ENCODE data around the gene PPP1R12B.
"Not testable (repeated sequence)": the region's sequence is repeated elsewhere in the genome, so short reads cannot be mapped to it uniquely, and the experiment has no call there.

PPP1R12B gene

DNA sequence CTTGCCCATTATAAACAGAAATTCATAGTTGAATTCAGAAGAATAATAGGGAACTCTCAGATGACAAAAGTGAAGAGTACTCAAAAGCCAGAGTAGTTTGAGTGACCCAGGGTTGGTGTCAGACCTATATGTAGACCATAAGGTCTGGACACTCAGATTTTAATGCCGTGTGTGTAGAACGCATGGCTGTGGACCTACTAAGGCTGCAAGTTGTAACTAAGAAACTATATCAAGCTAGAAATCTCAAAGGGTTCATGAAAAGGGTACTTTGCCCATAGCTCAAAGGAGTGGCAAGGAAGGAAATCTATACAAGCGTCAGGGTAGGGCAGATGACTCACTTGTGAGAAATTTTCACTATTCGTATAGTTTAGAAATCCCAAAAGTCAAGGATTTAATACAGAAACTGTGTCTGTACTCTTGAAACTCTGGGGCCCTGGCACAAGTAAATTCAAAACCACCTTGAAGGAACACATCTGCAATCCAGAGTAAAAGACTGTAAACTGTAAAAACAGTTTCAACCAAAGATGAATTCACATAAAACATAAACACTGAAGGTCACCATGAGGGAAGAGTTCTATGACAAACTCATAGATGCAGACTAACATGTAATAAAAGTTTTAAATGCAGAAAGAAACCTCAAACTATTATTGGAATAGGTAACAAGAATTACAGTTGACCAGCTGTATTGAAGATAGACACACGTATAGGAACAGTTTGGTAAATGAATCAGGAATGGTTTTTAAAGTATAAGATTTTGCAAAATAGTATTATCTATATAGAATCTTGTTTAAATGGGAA lies 108.1 kb downstream of the PPP1R12B start:
- DNase-seq: not testable (repeated sequence)

DNA sequence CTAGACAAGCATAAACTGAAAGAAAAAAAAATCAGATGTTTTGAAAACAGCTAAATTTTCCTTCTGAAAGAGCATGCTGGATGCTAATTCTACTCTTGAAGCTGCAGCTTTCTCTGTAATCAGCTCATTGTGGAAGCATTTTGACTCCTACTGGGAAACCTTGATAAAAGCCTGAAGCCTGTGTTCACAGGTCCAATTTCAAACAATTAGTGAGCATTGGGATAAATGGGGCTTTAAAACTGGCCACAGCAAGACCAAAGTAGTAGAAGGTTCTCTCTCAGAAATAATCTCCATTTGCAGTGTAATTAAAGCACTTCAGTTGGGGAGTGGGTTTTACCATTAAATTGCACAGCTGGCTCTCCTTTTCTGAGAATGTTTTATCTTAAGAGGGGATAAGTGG lies 110.2 kb downstream of the PPP1R12B start:
- not testable (repeated sequence) for DNase-seq

DNA sequence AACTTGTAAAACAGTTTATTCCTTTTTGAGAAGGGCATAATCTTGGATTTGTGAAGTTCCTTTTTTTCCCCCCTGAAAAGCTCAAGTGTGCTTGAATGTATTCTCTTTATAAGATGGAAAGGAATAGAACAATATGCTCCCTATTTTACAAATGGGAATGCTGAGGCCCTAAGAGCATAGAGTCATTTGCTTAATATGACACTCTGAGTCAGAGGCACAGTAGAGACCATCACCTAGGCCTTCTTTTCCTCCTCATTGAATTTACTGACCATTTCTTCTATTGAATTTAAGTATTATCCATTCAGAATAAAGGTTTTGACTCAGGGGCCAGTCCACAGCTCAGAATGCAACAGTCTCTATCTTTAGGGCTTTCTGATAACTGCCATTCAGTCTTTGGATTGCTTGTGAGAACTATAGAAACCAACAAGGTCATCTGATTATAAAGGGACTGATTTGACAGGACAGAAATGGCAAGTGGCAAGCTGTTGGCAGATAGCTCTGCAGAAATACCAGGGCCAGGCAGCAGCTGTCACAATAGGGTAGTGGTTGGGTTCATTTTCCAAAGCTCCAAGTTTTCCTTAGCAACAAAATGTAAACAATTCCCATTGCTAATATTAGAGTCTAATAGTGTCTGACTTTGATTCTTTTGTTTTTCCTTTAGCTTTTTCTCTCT lies 111.1 kb downstream of the PPP1R12B start:
- DNase-seq: not testable (repeated sequence)

DNA sequence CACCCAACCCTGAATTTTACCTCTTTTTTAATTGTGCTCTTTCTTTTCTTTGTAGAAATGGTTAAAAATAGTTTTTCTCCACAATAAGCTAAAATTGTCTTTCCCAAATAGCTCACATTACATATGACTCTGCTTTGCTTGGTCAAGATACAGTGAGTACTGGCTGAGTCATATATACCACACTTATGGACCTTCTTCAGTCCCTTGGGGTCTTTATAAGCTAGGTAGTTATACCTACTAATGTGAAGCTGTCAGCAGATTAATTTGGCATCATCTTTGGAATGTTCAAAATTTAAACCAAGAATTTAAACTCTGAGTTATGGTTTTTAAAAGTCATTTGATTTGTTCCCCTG lies 111.6 kb downstream of the PPP1R12B start:
- DNase-seq: not testable (repeated sequence)

DNA sequence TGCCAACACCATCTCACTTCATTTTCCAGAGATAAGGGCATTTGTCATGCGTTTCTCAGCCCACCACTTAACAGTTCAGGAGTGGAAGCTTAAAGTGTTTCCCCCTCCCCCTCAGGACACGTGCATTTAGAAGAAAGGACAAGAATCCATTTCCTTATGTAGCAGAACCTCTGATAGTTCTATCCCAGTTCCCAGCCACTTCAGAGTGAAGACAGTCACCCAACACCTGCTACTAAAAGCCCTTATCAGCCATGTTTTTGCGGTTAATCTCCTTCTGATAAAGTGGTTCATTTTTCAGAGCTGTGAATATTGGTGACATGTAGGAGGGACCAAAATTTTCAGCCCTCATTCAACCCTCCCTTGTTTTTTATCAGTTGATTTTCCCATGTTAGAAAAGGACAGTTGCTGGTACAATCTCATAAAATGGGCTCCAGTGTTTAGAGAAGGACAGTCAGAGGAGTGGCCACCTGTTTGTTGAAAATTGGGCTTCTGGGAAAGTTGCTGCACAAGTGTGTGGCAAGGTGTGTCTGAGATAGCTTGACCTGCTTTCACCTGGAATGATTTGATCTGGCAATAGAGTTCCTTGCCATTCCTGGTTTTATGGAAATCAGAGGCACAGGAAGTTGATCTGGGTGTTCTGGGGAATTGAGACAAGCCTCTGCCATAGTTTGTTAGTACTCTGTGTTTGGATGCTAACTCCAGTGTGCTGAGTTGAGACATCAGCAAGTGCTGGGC lies 114.0 kb downstream of the PPP1R12B start:
- DNase-seq: no peak

DNA sequence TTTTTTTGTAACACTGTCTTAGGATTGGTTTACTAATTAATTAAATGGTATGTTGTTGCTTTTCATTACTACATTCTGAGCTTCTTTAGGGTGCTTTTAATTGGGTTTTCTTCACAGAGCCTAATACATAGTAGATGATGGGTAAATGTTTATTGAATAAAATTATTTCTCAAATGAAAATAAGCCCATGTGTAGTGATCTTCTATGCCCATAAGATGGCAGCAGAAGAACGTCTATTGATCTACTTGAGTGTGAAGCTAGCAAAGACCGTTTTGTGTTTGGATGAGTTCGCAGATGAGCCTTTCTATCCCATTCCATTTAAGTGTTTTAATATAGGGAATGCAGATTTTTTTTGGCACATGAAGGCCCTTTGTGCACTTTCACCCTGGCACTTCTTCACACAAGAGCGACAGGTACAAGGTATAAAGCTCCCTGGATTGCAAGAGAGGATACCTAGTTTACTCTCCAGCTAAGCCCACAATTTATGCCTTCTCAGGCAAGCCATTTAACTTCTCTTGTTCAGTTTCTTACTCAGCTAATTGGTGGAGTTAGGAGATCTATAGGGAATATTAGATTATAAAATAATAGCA lies 115.7 kb downstream of the PPP1R12B start:
- peak; percentile 12 for DNase-seq

DNA sequence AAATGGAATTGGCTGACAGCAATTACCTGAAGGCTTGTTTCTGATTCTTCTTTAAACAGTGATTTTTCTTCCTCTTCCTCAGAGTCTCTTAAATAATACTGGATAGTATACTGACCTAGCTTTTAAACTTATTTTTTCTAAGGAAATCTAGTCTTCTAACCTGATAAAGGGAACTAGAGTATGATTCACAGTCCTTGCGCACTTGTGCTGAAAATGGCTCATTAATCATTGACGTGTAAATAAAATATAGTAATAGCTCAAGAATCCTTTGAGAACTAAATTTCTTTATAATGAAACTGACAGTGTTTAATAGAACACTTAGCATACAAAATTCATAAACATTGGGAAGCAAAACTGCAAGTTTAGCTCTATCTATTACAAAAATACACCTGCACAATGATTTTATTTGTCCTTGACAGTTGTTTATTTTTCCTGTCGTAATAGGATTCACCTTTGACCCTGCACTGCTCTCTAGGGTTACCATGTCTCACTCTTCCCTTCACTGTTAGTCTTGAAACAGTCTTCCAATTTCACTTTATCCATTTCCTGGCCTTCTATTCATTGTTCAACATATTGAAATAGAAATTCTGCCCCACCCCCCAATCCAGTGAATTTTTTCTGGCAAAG lies 117.3 kb downstream of the PPP1R12B start:
- DNase-seq: not testable (repeated sequence)

DNA sequence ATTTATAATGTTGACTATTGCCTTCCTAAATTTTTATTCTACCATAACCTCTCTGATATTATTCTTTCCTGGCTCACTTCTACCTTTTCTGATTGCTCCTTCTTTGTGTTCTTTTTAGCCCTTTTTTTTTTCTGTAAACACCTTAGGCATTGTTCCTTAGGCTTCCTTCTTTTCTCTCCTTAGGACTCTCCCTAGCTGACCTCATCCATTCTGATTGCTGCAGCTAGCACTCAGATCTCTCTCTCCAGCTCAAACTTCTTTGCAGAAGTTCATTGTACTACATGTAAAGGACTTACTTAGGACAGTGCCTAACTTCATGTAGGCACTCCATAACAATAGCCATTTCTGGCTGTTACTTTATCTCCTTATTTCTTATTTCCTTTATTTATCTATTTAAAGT lies 117.8 kb downstream of the PPP1R12B start:
- DNase-seq: not testable (repeated sequence)

DNA sequence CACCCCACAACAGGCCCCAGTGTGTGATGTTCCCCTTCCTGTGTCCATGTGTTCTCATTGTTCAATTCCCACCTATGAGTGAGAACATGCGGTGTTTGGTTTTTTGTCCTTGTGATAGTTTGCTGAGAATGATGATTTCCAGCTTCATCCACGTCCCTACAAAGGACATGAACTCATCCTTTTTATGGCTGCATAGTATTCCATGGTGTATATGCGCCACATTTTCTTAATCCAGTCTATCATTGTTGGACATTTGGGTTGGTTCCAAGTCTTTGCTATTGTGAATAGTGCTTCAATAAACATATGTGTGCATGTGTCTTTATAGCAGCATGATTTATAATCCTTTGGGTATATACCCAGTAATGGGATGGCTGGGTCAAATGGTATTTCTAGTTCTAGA lies 118.9 kb downstream of the PPP1R12B start:
- not testable (repeated sequence) for DNase-seq

DNA sequence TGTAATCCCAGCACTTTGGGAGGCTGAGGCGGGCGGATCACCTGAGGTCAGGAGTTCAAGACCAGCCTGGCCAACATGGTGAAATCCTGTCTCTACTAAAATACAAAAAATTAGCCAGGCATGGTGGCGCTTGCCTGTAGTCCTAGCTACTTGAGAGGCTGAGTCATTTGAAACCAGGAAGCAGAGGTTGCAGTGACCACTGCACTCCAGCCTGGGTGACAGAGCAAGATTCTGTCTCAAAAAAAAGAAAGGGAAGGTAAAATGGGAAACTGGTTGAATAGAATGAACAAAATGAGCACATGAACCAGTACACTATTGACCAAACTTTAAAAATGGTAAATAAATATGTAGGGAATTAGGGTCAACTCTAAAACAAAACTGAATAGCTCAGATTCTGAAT lies 120.2 kb downstream of the PPP1R12B start:
- not testable (repeated sequence) for DNase-seq

DNA sequence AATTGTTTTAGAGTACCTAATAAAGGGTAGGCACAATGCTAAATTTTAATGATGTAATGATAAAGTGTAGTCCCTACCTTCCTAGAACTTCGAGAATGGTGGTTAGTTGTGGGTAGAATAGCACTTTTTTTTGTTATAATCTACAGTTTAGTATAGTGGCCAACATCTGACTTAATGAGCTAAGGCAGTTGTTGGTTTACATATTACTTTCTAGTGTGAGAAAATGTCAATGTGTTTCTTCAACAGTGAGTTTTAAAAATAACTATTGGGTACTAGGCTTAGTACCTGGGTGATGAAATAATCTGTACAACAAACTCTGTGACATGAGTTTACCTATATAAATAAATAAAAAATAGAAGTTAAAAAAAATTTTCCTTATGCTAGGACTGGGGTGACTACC lies 120.6 kb downstream of the PPP1R12B start:
- DNase-seq: not testable (repeated sequence)

DNA sequence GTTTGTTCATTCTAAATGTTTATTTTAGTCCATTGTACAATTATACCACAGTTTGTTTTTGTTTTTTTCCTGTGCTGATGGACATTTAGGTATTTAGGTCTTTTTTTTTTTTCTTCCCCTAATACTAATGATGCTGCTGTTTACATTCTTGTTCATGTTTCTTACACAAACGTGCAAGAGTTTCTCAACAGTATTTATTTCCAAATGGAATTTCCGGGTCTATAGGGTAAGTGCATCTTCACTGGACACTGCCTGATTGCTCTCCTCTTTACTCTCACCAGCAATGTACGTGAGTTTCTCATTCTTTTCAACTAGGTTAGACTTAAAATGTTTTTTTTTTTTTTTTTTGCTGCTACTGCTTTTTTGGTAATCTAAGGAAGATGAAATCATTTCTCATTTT lies 122.7 kb downstream of the PPP1R12B start:
- DNase-seq: no peak

DNA sequence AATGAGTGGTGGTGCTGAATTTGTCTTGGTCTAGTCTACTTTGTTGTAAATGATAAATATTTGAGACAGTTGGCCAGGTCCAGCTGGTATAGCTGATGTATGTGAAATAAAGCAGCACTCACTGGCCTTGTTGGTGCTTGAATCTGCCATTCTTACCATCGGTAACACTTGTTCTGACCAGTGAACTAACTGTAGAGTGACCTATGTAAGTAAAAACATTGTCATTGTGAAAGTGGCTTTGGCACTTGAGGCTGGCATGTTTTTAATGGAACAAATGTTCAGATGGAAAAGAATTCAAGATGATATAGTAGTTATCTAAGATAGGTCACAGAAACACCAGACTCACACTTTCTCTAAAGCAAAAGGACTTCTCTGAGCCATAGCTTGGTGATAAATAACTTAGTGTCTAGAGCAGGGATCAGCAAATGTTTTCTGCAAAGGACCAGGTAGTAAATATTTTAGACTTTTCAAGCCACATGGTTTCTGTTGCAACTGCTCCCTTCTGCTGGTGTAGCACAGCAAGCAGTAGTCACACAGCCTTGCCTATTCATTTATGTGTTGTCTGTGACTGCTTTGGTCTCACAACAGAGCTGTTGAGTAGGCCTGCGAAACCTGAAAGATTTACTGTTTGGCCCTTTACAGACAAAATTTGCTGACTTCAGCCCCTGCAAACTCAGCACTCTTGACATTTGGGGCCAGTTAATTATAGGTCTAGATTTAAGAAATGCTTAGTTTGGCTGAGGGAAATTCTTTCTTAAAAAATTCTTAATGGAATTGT lies 124.0 kb downstream of the PPP1R12B start:
- not testable (repeated sequence) for DNase-seq

DNA sequence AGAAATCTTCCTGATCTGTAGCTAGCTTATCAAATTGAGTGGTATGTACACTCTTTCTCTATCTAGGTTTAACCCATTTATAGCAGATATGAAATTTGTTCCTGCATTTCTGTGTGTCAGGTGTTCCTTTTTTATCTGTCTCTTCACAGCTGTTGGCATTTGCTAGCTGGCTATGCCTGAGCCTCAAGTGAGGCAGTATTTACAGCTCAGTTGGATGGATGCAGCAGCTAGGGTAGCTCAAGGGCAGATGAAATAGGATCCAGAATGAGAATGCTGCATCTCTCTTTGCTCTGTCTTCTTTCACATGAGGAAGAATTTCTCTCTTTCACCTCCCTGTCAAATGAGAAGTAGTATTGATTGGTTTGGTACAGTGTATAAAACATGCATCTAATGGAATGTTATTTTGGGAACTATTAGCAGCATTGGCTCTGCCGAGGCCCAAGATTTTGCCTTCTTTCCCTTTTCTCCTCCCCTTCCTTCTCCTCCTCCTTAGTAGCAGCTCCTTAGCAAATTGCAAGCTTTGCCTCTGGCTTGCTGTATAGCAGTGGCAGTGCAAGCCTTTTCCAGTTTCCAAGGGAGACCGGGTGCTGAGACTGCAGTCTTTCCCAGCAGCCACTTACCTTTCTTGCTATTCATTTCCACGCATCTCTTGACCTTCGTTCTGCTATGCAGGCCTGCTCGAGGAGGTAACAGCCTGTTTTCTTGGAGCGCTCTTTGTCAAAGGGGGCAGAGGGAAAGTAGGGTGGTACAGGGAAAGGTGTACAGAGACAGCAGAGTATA lies 125.0 kb downstream of the PPP1R12B start:
- DNase-seq: not testable (repeated sequence)

DNA sequence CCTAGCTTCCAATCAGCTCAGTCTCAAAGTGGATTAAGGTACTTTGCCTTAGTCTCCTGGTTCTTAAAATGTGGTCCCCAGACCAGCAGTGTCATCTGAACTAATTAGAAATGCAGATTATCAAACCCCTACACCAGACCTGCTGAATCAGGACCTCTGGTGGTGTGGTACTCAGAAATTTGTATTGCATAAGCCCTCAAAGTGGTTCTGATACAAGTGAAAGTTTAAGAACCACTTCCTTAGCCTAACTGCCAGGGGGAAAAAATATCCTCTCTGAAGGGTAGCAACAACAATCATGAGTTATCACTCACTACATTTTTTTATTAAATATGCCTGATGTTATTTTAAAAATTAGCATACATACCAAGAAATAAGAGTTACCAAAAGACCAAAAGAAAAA lies 131.2 kb downstream of the PPP1R12B start:
- DNase-seq: not testable (repeated sequence)

DNA sequence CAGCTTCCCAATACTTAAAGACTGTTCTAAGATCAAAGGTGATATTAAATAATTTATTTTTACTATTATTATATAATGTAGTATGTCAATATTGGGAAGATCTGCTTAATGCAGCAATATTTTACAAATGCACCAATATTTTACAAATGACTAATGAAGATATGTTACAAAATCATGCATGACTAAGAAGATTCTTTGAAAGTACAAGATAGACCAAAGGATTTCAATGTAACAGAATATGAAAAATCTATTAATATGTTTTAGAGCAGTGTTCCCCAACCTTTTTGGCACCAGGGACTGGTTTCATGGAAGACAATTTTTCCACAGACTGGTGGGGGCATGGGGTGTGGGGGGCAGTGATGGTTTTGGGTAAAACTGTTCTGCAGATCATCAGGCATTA lies 132.1 kb downstream of the PPP1R12B start:
- DNase-seq: not testable (repeated sequence)

DNA sequence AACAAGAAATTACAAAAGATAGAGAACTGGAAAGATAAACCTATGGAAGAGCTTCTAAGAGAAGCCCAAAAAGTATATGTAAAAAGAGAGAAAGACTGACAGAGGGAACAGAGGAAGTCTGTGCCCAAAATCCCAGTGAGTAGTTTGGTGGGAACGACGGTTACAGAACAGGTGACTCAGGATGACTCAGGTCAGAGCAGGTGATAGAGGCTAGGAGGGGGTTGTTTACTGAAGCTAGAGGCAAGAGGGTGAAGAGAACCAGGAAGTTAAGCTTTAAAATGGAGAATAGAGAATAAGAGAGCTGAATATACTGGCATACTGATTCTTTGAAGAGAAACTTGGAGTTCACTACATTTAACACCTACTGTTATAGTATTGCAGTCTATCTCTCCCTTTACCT lies 134.9 kb downstream of the PPP1R12B start:
- not testable (repeated sequence) for DNase-seq

DNA sequence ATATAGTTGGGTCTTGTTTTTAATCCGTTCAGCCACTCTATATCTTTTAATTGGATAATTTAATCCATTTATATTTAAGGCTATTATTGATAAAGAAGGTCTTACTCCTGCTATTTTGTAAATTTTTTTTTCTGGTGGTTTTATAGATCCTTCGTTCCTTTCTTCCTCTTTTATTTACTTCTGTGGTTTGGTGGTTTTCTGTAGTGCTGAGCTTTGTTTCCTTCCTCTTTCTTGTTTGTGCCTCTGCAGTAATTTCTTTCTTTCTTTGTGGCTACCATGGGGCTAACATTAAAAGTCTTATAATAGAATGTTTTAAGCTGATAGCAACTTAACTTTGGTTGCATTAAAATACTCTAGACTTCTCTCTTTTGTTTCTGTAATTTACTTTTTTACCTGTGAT lies 135.5 kb downstream of the PPP1R12B start:
- not testable (repeated sequence) for DNase-seq

DNA sequence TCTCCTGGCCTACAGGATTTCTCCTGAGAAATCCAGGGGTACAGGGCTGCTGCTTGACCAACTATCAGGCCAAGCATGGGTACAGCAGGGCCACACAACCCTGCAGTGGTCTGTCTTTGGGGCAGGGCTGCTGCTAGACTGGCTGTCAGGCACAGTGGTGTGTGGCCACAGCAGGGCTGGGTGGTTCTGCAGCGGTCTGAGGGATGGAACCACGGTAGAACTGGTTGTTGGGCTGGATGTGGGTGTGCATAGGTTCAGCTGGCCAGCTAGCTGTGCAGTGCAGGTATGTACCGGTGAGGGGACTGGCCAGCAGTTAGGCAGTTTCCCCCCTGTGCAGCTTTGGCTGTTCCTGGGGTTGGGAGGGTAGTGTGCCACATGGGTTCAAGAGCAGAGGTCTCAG lies 136.3 kb downstream of the PPP1R12B start:
- DNase-seq: not testable (repeated sequence)

DNA sequence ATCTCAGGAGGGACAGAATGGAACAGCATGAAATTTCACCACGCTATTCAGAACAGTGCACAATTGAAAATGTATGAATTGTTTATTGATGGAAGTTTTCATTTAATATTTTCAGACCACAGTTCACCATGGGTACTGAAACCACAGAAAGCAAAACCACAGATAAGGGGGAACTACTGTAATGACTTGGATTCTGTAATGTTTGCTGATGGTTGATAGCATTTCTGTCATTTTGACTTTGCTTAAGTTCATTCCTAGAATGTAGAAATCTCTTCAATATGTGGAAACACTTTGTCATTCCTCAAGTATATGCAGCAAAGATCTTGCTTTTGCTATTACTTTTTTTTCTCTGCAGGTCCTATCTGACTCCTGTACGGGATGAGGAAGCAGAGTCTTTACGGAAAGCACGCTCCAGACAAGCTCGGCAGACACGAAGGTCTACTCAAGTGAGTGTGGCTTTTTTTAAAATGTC lies 139.7 kb downstream of the PPP1R12B start:
- DNase-seq: not testable (repeated sequence)

DNA sequence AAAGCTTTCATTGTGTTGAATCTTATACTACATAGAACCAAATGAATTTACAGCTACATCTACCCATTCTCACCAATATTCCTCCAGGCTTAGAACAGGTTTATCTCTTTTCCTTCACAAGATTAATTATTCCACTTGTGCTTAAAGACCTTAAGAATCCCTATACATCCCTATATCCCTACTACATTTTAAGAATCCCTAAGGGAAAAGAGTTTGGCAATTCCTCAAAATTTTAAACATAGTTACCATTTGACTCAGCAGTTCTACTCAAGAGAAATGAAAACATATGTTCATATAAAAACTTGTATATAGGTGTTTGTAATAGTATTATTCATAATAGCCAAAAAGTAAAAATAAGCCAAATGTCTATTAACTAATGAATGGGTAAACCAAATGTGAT lies 140.6 kb downstream of the PPP1R12B start:
- not testable (repeated sequence) for DNase-seq
